IPS-NIHi11 (cell line): ENCODE measurements around the gene NLRP14.
A peak's percentile ranks its signal among the peaks of the same experiment; 100 is the strongest.

Experiments
- DNase-seq: peaks from one replicate; pipeline ENCODE4 v3.0.0; 2012; ENCODE audit warnings: mixed read lengths, low spot score

NLRP14 gene

DNA sequence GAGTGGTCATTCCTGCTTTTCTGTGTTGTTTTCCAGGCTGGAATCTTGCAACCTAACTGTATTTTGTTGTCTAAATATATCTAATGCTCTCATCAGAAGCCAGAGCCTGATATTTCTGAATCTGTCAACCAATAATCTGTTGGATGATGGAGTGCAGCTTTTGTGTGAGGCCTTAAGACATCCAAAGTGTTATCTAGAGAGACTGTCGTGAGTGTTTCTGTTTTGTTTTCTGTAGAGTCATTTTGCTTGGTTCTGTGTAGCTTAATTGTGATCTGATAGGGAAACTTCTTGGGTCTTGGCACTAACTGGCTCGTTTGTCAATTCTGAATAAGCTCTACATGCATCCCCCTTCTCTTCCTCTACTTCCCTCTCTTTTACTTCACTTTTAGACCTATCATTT is 37.4 kb downstream of the NLRP14 start:
- DNase-seq, result no peak

DNA sequence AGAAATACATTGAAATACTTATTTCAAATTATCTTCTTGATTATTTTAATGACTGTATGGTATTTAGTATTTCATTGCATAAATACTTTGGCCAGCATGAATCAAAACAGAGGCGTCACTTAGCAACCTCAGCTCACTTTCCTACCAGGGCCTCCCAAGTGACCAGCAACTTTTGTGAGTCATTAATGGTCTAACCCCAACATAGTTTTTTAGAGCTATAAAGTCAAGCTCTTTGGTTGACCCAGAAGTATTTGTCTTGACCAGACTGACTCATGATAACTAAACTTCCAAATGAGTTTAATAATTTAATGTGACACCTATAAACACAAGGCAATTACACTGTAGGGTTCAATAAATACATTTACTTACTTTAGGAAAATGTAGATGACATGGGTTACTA is 40.6 kb downstream of the NLRP14 start:
- no peak for DNase-seq

DNA sequence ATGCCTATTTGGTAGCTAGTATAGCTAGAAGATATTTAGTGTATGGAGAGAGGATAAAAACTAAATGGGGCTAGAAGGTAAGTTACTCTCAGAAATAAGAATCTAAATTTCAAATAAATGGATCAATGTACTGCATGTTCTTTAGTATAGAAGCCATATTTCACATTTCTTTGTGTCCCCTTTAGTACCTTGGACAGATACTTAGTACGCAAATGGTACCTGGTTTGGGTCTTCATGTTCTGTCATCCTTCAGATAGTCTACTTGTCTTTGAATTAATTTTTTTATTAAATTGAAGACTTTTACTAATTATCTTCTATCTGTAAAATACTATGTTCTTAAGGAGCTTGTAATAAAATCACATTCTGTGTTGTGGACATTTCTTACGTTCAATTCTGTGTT is 42.3 kb downstream of the NLRP14 start:
- no peak for DNase-seq

DNA sequence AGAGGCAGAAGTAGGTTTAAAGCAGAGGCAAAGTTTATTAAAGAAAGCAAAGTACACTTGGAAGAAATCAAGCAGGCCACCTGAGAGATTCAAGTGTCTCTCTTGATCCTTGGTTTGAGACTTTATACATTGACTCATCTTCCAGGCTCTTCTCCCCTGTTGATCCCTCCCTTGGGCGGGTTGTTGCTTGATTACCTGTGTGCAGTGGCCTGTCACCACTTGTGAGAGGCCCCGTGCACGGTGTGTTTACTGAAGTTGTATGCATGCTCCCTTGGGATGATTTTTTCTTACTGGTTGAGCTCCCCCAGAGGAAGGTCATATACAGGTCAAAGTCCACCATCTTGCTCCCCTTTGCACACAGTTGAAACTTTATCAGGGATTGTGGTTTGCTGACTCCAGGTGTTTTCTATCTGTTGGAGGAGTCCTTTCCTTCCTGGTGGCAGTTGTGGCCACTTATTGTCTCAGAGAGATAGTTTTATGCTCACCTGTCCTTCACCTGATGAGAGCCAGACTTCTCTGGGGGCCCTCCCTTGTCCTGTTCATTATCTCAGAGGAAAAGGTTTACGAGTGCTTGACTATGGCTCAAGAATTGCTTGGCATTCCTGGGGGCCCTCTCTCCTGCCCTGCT is 52.2 kb downstream of the NLRP14 start:
- no peak for DNase-seq

DNA sequence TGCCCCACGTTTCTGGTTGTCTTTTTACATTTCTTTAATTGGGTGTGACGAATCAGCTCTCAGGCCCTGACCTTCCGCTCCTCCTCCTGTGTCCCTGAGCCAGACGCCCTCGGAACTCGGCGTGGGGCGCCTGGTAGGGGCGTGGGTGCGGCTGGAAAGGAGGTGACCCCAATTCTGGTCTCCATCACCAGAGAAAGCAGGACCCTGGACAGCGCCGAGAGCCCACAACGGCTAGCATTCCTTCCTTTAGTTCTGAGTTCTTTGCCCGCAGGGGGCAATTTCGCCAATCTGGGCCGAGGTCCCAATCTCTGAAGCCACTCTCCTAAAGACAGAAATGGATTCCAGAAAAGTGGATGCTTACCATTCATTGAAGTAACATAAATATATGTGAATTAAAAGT is 56.8 kb downstream of the NLRP14 start:
- DNase-seq, result peak; percentile 84

DNA sequence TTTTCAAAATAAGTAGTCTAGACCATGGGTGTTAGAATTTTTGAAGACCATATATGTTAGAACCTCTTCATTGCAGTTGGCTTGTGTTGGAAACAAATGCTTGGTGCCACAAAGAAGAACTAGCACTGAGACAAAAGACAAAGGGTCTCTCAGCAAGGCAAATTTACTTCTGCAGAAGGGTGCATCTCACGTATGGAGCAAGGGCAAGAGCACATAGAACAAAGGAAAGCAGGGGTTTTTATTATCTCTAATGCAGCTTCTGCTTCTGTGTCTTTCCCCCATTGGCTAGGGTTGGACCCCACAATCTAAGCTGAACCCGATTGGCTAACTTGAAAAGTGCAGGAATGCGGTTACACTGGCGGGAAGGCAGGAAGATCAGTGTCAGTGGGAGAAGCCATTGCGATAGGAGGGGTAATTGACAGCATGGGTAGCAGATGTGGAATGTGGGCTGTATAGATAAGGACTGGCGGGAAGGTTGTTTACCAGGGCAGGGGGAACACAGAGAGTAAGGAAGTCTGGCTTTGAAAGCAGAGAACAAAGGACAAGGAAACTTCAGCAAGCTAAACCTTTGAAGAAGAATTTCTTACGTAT is 59.4 kb downstream of the NLRP14 start:
- peak; percentile 26 for DNase-seq

DNA sequence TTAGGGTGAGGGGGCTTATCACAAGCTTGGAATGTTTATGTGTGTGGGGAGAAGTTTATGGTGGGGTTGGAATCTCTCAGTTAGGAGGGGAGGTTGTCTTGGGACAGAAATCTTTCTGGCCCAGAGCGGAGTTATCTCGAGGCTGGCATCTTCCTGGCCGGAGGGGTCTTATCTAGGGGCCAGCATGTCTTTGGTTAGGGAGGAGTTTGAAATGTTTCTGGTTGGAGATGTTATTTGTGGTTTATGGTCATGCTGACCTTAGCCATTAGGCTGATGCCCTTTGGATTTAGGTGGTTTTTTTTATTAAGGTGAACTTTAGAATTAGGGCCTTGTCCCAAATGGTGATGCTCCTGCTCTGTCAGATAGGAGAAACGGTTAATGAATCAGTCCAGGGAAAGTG is 60.6 kb downstream of the NLRP14 start:
- no peak for DNase-seq

DNA sequence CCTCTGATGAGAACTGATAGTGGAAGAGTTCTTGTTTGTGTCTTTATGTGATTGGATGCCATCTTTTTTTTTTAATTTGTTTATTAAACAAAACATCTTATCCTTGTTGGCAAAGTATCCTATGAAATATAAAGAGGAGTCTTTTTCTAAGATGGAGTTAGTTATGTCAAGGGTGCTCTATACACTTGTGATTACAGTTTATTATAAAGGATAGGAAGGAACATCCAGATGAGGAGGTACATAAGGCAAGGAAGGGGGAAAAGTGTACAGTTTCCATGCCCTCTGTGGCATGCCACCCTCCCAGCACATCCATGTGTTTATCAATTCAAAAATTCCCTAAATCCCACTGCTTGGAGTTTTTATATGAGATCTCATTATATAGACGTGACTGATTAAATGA is 61.2 kb downstream of the NLRP14 start:
- DNase-seq, result no peak

DNA sequence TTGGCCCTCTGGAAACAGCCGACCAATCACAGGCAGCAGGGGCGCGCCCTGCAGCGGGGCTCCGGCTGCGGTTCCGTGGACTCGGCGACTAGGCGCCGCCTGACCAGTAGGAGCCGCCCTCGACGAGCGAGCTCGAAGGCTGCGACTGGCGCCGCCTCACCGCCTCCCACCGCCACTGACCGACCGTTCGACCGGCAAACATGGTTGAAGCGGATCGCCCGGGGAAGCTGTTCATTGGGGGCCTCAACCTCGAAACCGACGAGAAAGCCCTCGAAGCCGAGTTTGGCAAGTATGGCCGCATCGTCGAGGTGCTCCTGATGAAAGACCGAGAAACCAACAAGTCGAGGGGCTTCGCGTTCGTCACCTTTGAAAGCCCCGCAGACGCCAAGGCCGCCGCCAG is 68.6 kb downstream of the NLRP14 start, which contains the start of gene RBMXL2:
RBMXL2 (plus strand) TSS at position 78 of the 400 bp plus-strand sequence; CDS start at position 201, 123 bp downstream.
- DNase-seq, result no peak

DNA sequence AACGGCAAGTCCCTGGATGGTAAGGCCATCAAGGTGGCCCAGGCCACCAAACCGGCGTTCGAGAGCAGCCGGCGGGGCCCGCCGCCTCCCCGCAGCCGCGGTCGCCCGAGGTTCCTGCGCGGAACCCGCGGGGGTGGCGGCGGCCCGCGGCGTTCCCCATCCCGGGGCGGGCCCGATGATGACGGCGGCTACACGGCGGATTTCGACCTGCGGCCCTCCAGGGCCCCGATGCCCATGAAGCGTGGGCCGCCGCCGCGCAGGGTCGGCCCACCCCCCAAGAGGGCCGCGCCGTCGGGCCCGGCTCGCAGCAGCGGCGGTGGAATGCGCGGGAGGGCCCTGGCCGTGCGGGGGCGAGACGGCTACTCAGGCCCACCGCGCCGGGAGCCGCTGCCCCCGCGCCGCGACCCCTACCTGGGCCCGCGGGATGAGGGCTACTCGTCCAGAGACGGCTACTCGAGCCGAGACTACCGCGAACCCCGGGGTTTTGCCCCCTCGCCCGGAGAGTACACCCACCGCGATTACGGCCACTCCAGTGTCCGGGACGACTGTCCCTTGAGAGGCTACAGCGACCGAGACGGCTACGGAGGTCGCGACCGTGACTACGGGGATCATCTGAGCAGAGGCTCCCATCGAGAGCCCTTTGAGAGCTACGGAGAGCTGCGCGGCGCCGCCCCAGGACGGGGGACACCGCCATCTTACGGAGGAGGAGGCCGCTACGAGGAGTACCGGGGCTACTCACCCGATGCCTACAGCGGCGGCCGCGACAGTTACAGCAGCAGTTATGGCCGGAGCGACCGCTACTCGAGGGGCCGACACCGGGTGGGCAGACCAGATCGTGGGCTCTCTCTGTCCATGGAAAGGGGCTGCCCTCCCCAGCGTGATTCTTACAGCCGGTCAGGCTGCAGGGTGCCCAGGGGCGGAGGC is 69.3 kb downstream of the NLRP14 start:
- no peak for DNase-seq

DNA sequence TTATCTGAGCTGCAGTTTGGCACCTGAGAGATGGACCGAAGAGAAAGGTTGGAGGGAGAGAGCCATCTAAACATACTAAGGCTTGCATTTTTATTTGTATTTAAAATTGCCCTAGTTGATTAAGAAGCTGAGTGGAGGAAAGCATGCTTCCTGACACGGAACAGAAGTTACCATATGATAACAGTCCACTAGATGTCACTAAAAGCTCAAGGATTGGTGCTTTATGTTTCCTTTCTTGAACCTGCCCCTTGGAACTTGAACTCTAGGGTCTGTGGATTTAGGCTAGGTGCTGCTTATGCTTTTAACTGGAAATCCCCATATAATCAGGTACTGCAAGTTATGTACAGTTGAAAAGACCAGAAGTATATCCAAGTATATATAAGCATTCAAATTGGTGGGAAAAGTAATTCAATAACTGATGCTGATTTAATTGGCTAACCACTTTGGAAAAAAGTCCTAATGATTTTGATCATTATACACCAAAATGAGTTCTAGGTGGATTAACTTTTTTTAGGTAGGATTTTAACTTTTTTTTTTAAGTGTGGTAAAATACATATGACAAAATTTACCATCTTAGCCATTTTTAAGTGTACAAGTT is 78.1 kb downstream of the NLRP14 start:
- peak; percentile 60 for DNase-seq

DNA sequence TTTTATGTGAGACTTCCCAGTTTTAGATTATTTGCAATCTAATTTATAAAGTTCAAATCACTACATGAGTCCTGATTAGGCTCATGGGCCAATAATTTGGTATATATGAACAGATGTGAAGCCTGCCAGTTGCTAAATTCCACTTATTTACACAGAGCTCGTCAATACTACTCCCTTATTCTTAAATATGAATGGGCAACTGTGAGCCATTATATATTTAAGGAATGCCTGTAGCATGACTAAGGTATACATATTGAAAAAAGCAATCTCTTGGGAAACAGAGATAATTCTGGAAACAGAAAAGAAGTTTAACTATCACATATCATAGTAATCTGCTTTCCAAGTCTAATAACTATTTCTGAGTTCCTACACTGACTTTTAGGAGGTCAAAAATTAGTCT is 95.5 kb downstream of the NLRP14 start:
- no peak for DNase-seq

DNA sequence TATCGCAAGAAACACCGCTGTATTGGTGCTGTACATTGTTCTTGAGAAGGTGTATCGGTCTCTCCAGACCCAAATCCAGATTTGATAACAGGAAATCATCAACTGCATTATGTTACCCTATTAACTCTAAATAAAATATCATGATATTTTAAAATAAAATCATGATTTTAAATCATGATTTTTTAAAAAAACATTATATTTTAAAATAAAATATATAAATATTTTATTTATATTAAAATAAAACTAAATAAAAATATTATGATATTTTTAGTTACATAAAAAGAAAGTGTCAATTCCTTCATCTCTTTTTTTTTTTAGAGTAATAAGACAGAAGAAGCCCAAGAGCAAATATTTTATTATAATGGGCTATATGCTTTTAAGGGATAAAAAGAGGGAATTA is 96.1 kb downstream of the NLRP14 start:
- DNase-seq, result no peak
